Neuron (in vitro differentiated cells): Measurements from ENCODE around the gene OLIG2.

Experiments used
- H2AFZ ChIP-seq: one replicate; pipeline ENCODE4 v1.6.1; 2013; ENCODE audit warnings: low read depth, mild to moderate bottlenecking, inconsistent platforms, low read length, moderate library complexity
- H3K27me3 ChIP-seq: one replicate; pipeline ENCODE4 v1.6.1; 2013; ENCODE audit warnings: low read length; ENCODE audit not compliant: insufficient read depth
- H3K36me3 ChIP-seq: one replicate; pipeline ENCODE4 v1.6.1; 2013; ENCODE audit warnings: low read length; ENCODE audit not compliant: insufficient read depth
- H3K4me1 ChIP-seq: one replicate; pipeline ENCODE4 v1.6.1; 2013; ENCODE audit warnings: low read length; ENCODE audit not compliant: insufficient read depth
- H3K4me3 ChIP-seq: 2 replicates; pipeline ENCODE4 v1.5.1; 2013; ENCODE audit warnings: mild to moderate bottlenecking, low read length, moderate library complexity
- H3K9me3 ChIP-seq: one replicate; pipeline ENCODE4 v1.6.1; 2013; ENCODE audit warnings: low read length

The OLIG2 gene

GRCh38 chr21:33067043-33067442 is 41.3 kb downstream of the OLIG2 start:
- no peak overlapping the region for H2AFZ ChIP-seq
- no peaks in the 10 kb centered on the region for H3K36me3 ChIP-seq
- peaks cover 10% of the 10 kb centered on the region for H3K9me3 ChIP-seq
- peaks cover 72% of the 10 kb centered on the region for H3K27me3 ChIP-seq
- H3K4me3 ChIP-seq: no peak overlapping the region
- H3K4me1 ChIP-seq: peaks cover 8% of the 10 kb centered on the region

GRCh38 chr21:33067457-33067856 is 41.7 kb downstream of the OLIG2 start:
- Histone ChIP-seq H3K9me3 (peaks cover 10% of the 10 kb centered on the region), H3K4me3 (no peak overlapping the region), H3K4me1 (peaks cover 8% of the 10 kb centered on the region), H2AFZ (no peak overlapping the region), H3K27me3 (peaks cover 76% of the 10 kb centered on the region), H3K36me3 (no peaks in the 10 kb centered on the region)

- Histone ChIP-seq H3K9me3 (peaks cover 10% of the 10 kb centered on the region), H2AFZ (no peak overlapping the region), H3K27me3 (peaks cover 88% of the 10 kb centered on the region), H3K36me3 (no peaks in the 10 kb centered on the region), H3K4me3 (no peak overlapping the region), H3K4me1 (peaks cover 8% of the 10 kb centered on the region)
These were observed 43.5 kb downstream of the OLIG2 start for GRCh38 chr21:33069243-33069642.

- Histone ChIP-seq H3K4me3 (no peak overlapping the region), H3K27me3 (peaks cover 89% of the 10 kb centered on the region), H3K36me3 (no peaks in the 10 kb centered on the region), H3K4me1 (peaks cover 6% of the 10 kb centered on the region), H2AFZ (no peak overlapping the region), H3K9me3 (peaks cover 10% of the 10 kb centered on the region)
These were observed 43.9 kb downstream of the OLIG2 start for GRCh38 chr21:33069645-33069993.

- Histone ChIP-seq H3K36me3 (no peaks in the 10 kb centered on the region), H2AFZ (peak within 1 kb of the TSS; percentile 43), H3K4me3 (peak within 1 kb of the TSS; percentile 39), H3K9me3 (peaks cover 10% of the 10 kb centered on the region), H3K4me1 (peaks cover 7% of the 10 kb centered on the region), H3K27me3 (peaks cover 89% of the 10 kb centered on the region)
These were observed 44.4 kb downstream of the OLIG2 start, which contains the start of gene OLIG1 for GRCh38 chr21:33069994-33070743. Gene OLIG1 (plus strand): TSS chr21:33070141. CDS start chr21:33070247, 106 bp downstream.

GRCh38 chr21:33070744-33070997 is 44.9 kb downstream of the OLIG2 start:
- no peak overlapping the region for H2AFZ ChIP-seq
- peaks cover 10% of the 10 kb centered on the region for H3K9me3 ChIP-seq
- H3K27me3 ChIP-seq: peaks cover 91% of the 10 kb centered on the region
- H3K4me3 ChIP-seq: peak overlapping the region; percentile 39
- no peaks in the 10 kb centered on the region for H3K36me3 ChIP-seq
- H3K4me1 ChIP-seq: peaks cover 10% of the 10 kb centered on the region

- Histone ChIP-seq H3K4me1 (peaks cover 10% of the 10 kb centered on the region), H3K27me3 (peaks cover 95% of the 10 kb centered on the region), H3K9me3 (peaks cover 10% of the 10 kb centered on the region), H2AFZ (peak overlapping the region; percentile 21), H3K4me3 (peak overlapping the region; percentile 5), H3K36me3 (no peaks in the 10 kb centered on the region)
These were observed 45.4 kb downstream of the OLIG2 start for GRCh38 chr21:33070998-33071769.

- Histone ChIP-seq H3K36me3 (no peaks in the 10 kb centered on the region), H3K4me3 (no peak overlapping the region), H3K9me3 (peaks cover 10% of the 10 kb centered on the region), H2AFZ (no peak overlapping the region), H3K4me1 (peaks cover 10% of the 10 kb centered on the region), H3K27me3 (peaks cover 95% of the 10 kb centered on the region)
These were observed 46.1 kb downstream of the OLIG2 start for GRCh38 chr21:33071770-33072306.

- Histone ChIP-seq H3K4me3 (no peak overlapping the region), H3K4me1 (peaks cover 10% of the 10 kb centered on the region), H3K36me3 (no peaks in the 10 kb centered on the region), H2AFZ (no peak overlapping the region), H3K9me3 (peaks cover 8% of the 10 kb centered on the region), H3K27me3 (peaks cover 89% of the 10 kb centered on the region)
These were observed 47.9 kb downstream of the OLIG2 start for GRCh38 chr21:33073636-33074035.

GRCh38 chr21:33075128-33075527 is 49.4 kb downstream of the OLIG2 start:
- no peak overlapping the region for H2AFZ ChIP-seq
- peaks cover 74% of the 10 kb centered on the region for H3K27me3 ChIP-seq
- peaks cover 9% of the 10 kb centered on the region for H3K4me1 ChIP-seq
- no peaks in the 10 kb centered on the region for H3K9me3 ChIP-seq
- H3K36me3 ChIP-seq: no peaks in the 10 kb centered on the region
- no peak overlapping the region for H3K4me3 ChIP-seq

- Histone ChIP-seq H3K27me3 (peaks cover 70% of the 10 kb centered on the region), H3K4me1 (peaks cover 7% of the 10 kb centered on the region), H2AFZ (no peak overlapping the region), H3K36me3 (no peaks in the 10 kb centered on the region), H3K4me3 (no peak overlapping the region), H3K9me3 (no peaks in the 10 kb centered on the region)
These were observed 50.0 kb downstream of the OLIG2 start for GRCh38 chr21:33075596-33076195.

- peaks cover 59% of the 10 kb centered on the region for H3K27me3 ChIP-seq
- H3K36me3 ChIP-seq: no peaks in the 10 kb centered on the region
- no peaks in the 10 kb centered on the region for H3K9me3 ChIP-seq
- peaks cover 7% of the 10 kb centered on the region for H3K4me1 ChIP-seq
- H3K4me3 ChIP-seq: no peak overlapping the region
- H2AFZ ChIP-seq: no peak overlapping the region
These were observed 51.0 kb downstream of the OLIG2 start for GRCh38 chr21:33076600-33077329.
